Brain microvascular endothelial cell (primary cell): ENCODE data around the gene RNF149.
"Not testable (repeated sequence)": the region's sequence is repeated elsewhere in the genome, so short reads cannot be mapped to it uniquely, and the experiment has no call there.

Experiments
- DNase-seq: peaks from one replicate; pipeline ENCODE4 v3.0.0-alpha.2; 2020
- H3K27ac ChIP-seq: fragments of 250-450 bp; sonication (Bioruptor Pico); 2 replicates; pipeline ENCODE4 v1.5.1; 2020; ENCODE audit warnings: mild to moderate bottlenecking, moderate library complexity
- H3K27me3 ChIP-seq: fragments of 250-450 bp; sonication (Bioruptor Pico); replicated peaks from 2 replicates; pipeline ENCODE4 v1.5.1; 2020; ENCODE audit warnings: mild to moderate bottlenecking
- H3K36me3 ChIP-seq: fragments of 250-450 bp; sonication (Bioruptor Pico); replicated peaks from 2 replicates; pipeline ENCODE4 v1.5.1; 2020; ENCODE audit warnings: mild to moderate bottlenecking
- H3K4me3 ChIP-seq: 2 replicates; pipeline ENCODE4 v1.5.1; 2011; ENCODE audit warnings: low read depth, mild to moderate bottlenecking, control low read depth, low read length, moderate library complexity
- in situ Hi-C: cut with HindIII; loops from 2 replicates; pipeline ENCODE4 v1.10.0; 2017; ENCODE audit warnings: low sequenced_read_pairs, low pct_ligation_motif_present
- TF ChIP-seq, protein P1 (sequence below): IDR thresholded peaks from 2 replicates; pipeline ENCODE4 v1.5.1; 2011; ENCODE audit warnings: low read depth, mild to moderate bottlenecking, moderate library complexity, low read length, control low read depth, inconsistent platforms; ENCODE audit errors: missing control alignments

RNF149 gene

DNA sequence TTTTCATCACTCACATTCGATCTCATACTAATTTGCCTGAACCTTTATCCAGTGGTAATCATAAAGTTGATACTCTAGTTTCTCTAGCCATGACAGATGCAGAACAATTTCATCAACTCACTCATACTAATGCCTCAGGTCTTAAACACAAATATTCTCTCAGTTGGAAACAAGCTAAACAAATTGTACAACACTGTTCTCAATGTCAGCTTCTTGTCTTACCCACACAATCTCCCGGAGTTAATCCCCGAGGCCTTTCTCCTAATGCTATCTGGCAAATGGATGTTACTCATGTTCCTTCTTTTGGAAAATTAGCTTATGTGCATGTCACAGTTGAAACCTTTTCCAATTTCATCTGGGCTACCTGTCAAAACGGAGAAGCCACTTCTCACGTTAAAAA is 67.3 kb downstream of the RNF149 start:
- no peaks in the 10 kb centered on the region for H3K27me3 ChIP-seq
- H3K36me3 ChIP-seq, result no peaks in the 10 kb centered on the region
- H3K27ac ChIP-seq, result no peak overlapping the region
- DNase-seq, result no peak
- in situ Hi-C loops, result no loop called here
- H3K4me3 ChIP-seq, result no peak overlapping the region
- TF ChIP-seq, protein P1, sequence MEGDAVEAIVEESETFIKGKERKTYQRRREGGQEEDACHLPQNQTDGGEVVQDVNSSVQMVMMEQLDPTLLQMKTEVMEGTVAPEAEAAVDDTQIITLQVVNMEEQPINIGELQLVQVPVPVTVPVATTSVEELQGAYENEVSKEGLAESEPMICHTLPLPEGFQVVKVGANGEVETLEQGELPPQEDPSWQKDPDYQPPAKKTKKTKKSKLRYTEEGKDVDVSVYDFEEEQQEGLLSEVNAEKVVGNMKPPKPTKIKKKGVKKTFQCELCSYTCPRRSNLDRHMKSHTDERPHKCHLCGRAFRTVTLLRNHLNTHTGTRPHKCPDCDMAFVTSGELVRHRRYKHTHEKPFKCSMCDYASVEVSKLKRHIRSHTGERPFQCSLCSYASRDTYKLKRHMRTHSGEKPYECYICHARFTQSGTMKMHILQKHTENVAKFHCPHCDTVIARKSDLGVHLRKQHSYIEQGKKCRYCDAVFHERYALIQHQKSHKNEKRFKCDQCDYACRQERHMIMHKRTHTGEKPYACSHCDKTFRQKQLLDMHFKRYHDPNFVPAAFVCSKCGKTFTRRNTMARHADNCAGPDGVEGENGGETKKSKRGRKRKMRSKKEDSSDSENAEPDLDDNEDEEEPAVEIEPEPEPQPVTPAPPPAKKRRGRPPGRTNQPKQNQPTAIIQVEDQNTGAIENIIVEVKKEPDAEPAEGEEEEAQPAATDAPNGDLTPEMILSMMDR, result no peak

DNA sequence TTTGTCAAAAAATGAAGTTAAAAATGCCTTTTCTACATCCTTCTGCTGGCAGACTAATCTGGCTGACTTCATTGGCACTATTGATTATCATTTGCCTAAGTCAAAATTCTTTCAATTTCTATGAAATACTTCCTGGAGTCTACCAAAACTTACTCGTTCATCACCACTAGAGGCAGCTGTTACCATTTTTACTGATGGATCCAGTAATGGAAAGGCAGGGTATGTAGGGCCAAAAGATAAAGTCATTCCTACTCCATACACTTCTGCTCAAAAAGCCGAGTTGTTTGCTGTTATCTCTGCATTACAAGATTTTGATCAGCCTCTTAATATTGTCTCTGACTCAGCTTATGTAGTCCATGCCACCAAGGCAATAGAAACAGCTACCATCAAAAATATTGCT is 67.8 kb downstream of the RNF149 start:
- DNase-seq, result peak; percentile 9
- TF ChIP-seq, protein P1, result peak; percentile 51
- in situ Hi-C loops, result not testable (repeated sequence)

DNA sequence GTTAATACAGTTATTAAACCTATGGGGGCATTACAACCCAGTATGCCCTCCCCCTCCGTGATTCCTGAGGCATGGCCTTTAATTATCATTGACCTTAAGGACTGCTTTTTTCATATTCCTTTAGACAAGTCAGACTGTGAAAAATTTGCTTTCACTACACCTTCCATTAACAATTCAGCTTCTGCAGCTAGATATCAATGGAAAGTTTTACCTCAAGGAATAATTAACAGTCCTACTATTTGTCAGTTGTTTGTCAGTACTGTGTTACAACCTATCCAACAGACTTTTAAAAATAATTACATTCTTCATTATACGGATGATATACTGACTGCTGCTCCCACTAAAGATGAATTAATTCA is 68.8 kb downstream of the RNF149 start:
- H3K4me3 ChIP-seq, in situ Hi-C loops, H3K36me3 ChIP-seq, H3K27ac ChIP-seq, DNase-seq, H3K27me3 ChIP-seq: not testable (repeated sequence)

More for the DNA sequence above, 67.8 kb downstream of the RNF149 start:
- not testable (repeated sequence) for H3K27ac ChIP-seq, H3K4me3 ChIP-seq, H3K36me3 ChIP-seq, H3K27me3 ChIP-seq

DNA sequence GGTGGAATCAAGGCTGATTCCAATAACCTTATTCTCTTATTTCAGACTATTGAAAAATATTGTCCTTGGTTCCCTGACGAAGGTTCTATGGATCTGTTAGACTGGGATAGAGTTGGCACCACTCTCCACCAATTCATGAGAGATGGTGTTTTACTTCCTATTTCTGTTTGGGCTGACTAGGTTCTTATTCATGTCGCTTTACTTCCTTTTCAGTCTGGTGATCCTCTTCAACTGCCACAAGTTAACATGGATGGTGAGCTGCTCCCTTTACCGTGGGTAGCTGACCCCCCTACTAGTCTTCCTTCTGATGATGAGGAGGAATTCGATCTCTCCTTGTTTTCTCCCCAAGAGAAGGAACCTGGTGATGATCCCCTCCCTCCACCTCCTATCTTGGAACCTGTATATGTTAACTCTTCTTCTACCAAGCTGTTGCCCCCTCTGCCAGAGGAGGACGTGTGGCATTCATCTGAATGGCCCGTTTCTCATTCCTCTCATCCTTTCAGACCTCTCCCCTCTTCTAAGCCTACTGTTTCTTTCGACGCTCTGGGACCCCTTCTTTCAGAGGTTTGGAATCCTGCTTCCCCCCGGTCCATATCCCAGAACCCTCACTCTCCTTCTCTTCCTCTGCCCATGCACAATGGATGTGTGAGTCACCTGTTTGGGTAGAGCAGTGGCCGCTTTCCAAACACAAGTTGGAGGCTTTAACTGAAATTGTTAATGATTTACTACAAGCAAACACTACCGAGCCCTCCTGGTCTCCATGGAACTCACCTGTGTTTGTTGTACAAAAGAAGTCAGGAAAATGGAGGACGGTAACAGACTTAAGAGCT is 69.4 kb downstream of the RNF149 start:
- Histone ChIP-seq H3K4me3 (no peak overlapping the region), H3K27ac (no peak overlapping the region), H3K36me3 (no peaks in the 10 kb centered on the region), H3K27me3 (no peaks in the 10 kb centered on the region)
- in situ Hi-C loops, result no loop called here
- TF ChIP-seq, protein P1, result no peak
- no peak for DNase-seq

DNA sequence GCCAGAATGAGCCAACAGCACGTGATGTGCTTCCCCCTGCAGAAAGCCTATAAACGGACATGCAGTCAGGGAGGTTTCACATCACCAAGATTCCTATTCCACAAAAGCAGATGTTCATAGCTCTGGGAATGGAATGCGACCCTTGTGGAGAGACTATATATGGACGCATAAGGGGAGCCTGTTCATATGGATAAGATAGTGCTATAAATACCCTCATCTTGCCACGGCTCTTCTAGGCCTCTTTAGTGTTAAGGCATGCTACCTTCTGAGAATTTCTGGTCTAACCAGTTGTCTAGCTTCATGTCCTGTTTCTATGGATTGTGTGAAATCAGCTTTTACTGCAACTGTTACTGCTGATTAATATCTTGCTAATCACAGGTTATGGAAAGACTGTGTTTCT is 70.6 kb downstream of the RNF149 start:
- H3K27ac ChIP-seq, H3K4me3 ChIP-seq, in situ Hi-C loops, H3K36me3 ChIP-seq, H3K27me3 ChIP-seq, DNase-seq: not testable (repeated sequence)

DNA sequence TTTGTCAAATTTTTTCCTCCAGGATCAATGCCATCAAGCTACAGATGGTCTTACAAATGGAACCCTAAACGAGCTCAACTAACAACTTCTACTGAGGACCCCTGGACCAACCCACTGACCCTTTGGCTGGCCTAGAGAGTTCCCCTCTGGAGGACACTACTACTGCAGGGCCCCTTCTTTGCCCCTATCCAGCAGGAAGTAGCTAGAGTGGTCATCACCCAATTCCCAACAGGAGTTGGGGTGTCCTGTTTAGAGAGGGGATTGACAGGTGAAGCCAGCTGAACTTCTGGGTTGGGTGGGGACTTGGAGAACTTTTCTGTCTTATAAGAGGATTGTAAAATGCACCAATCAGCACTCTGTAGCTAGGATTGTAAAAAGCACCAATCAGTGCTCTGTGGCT is 72.5 kb downstream of the RNF149 start:
- in situ Hi-C loops, H3K27ac ChIP-seq, H3K4me3 ChIP-seq, H3K27me3 ChIP-seq, H3K36me3 ChIP-seq, DNase-seq: not testable (repeated sequence)

DNA sequence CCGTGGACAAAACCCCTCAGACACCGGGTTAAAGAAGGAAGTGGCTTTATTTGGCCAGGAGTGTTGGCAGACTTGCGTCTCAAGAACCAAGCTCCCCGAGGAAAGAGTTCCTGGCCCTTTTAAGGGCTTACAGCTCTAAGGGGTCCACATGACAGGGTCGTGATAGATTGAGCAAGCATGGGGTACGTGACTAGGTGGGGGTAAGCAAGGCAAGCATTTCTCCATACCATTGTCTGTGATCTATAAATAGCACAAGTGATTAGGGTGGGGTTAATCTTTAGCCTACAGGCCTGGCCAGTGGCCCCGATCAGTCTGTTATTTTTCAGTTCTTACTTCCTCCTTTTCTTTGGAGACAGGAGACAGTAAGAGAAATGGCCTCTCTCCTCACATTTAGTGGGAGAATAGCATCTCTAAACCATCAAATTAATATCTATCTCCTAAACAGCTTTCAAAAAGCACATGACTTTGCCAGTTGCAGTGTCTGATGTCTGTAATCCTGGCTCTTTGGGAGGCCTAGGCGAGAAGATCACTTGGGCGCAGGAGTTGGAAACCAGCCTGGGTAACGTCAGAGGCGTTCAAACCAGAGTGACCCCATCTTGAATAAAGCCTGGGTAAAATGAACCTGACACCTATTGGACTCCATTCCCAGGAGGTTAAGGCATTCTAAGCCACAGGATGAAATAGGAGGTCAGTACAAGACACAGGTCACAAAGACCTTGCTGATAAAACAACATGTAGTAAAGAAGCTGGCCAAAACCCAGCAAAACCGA is 74.1 kb downstream of the RNF149 start:
- in situ Hi-C loops, result no loop called here
- H3K27me3 ChIP-seq, result no peaks in the 10 kb centered on the region
- no peaks in the 10 kb centered on the region for H3K36me3 ChIP-seq
- no peak overlapping the region for H3K27ac ChIP-seq
- no peak for DNase-seq
- no peak overlapping the region for H3K4me3 ChIP-seq
- TF ChIP-seq, protein P1, result no peak
